ENCODE measurements around the gene CTIF. TPM values are rescaled to one million over a fixed set of nuclear protein-coding genes. Genes with fewer than 3 reads are reported as not detected.

CTIF gene
- total RNA-seq, 4 donors from 2014 or later: 16.6 to 116 (median 34.5) TPM

DNA sequence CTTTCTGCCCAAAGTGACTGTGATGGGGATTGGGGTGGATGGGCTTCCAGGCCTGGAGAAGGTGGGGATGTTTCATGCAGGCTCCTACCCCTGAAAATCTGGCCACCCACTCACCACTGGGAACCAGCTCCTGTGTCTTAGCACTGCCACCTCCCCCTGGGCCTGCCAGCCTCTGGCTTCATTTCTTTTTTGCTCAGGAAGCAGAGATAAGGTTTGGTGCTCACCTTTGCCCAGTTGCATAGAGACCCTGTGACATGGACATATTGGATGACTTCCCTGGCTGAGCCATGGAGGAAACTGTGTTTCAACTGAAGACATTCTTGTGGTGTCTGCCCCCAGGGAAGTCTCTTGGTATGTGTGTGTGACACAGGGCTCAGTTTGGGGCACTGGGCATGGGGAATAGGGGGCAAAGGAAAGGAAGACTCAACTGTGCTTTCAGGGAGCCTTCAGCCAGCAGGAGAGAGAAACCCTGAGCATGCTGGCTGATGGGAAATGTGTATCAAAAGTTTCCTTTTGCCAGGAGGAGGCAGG, 16.7 kb downstream of the CTIF start:
- Histone ChIP-seq H3K4me3 (no peak overlapping the region), H3K9me3 (no peaks in the 10 kb centered on the region), H3K4me1 (no peaks in the 10 kb centered on the region), H3K36me3 (no peaks in the 10 kb centered on the region), H3K27me3 (no peaks in the 10 kb centered on the region), H3K27ac (no peak overlapping the region)
- DNase-seq: no peak
- no peak for TF ChIP-seq POLR2A (IDR thresholded peaks at IDR 0.05)
- TF ChIP-seq, protein P1, sequence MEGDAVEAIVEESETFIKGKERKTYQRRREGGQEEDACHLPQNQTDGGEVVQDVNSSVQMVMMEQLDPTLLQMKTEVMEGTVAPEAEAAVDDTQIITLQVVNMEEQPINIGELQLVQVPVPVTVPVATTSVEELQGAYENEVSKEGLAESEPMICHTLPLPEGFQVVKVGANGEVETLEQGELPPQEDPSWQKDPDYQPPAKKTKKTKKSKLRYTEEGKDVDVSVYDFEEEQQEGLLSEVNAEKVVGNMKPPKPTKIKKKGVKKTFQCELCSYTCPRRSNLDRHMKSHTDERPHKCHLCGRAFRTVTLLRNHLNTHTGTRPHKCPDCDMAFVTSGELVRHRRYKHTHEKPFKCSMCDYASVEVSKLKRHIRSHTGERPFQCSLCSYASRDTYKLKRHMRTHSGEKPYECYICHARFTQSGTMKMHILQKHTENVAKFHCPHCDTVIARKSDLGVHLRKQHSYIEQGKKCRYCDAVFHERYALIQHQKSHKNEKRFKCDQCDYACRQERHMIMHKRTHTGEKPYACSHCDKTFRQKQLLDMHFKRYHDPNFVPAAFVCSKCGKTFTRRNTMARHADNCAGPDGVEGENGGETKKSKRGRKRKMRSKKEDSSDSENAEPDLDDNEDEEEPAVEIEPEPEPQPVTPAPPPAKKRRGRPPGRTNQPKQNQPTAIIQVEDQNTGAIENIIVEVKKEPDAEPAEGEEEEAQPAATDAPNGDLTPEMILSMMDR (IDR thresholded peaks at IDR 0.05): no peak

DNA sequence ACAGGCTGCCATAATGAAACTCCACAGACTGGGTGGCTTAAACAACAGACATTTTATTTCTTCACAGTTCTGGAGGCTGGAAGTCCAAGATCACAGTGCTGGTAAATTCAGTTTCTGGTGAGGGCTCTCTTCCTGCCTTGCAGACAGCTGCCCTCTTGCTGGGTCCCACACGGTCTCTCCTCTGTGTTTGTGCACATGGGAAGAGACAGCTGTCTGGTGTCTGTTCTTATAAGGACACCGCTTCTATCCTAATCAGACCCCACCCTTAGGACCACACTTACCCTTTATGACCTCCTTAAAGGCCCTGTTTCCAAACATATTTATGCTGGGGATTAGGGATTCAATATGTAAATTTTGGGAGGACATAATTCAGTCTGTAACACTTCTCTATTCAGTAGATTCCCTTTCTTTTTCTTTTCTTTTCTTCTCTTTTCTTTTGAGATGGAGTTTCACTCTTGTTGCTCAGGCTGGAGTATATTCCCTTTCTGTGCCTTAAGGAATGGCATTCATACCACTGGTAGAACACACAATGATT, 18.9 kb downstream of the CTIF start:
- Histone ChIP-seq H3K36me3 (no peaks in the 10 kb centered on the region), H3K27me3 (no peaks in the 10 kb centered on the region), H3K4me1 (peaks cover 0 to 2% (median 0%) of the 10 kb centered on the region in 4 donors), H3K27ac (no peak overlapping the region), H3K4me3 (no peak overlapping the region), H3K9me3 (no peaks in the 10 kb centered on the region)
- no peak for DNase-seq
- TF ChIP-seq, protein P1 (IDR thresholded peaks at IDR 0.05): no peak
- no peak for TF ChIP-seq POLR2A (IDR thresholded peaks at IDR 0.05)

DNA sequence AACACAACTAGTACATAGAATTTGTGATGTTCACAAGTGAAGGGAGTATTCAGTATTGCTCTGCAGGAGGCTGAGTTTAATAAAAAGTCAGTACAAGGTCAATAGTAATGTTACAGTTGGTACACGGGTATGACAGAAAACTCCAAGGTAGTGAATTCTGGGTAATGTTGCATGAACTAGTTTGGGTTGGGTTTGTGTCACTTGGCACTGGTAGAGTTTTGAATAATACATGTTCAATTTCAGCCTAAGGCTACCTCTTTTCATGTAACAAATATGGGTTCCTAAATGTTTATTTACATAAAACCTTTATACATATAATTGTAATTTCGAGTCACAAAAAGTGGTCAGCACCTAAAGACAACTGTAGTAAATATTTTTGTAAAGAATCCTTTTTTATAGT, 19.4 kb downstream of the CTIF start:
- Histone ChIP-seq H3K4me1 (peaks cover 0 to 5% (median 0%) of the 10 kb centered on the region in 4 donors), H3K27ac (no peak overlapping the region), H3K4me3 (no peak overlapping the region), H3K27me3 (no peaks in the 10 kb centered on the region), H3K36me3 (no peaks in the 10 kb centered on the region), H3K9me3 (no peaks in the 10 kb centered on the region)
- no peak for DNase-seq
- TF ChIP-seq POLR2A (IDR thresholded peaks at IDR 0.05): no peak
- TF ChIP-seq, protein P1 (IDR thresholded peaks at IDR 0.05): no peak

DNA sequence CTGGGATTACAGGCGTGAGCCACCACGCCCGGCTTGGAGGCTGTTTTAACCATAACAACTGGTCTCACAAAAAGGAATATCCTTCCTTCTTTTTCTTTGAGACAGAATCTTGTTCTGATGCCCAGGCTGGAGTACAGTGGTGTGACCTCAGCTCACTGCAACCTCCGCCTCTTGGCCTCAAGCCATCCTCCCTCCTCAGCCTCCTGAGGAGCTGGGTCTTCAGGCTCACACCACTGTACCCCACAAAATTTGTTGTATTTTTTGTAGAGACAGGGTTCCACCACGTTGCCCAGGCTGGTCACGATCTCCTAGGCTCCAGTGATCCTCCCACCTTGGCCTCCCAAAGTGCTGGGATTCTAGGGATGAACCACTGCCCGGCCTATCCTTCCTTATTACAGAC, 21.7 kb downstream of the CTIF start:
- Histone ChIP-seq H3K36me3 (no peaks in the 10 kb centered on the region), H3K9me3 (no peaks in the 10 kb centered on the region), H3K27me3 (no peaks in the 10 kb centered on the region), H3K4me3 (no peak overlapping the region), H3K27ac (no peak overlapping the region), H3K4me1 (peaks cover 0 to 5% (median 0%) of the 10 kb centered on the region in 4 donors)
- DNase-seq: no peak
- TF ChIP-seq, protein P1 (IDR thresholded peaks at IDR 0.05): no peak
- TF ChIP-seq POLR2A (IDR thresholded peaks at IDR 0.05): no peak

DNA sequence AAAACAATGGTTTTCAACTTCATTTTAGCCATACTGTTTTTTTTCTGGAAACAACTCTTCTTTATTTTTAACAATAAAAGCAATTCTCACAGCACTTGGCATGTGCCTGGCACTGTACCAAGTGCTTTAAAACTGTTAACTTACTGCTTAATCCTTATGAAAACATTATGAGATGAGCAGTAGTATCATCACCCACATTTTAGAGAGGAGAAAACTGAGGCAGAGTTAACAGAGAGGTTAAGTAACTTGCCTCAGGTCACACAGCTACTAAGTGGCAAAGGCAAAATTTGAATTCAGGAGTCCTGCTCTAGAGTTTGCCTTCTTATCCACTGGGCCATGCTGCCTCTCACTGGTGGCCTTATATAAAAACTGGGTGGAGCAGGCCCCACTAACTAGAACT, 23.2 kb downstream of the CTIF start:
- DNase-seq: no peak

More for the DNA sequence above, 23.2 kb downstream of the CTIF start:
- Histone ChIP-seq H3K27ac (no peak overlapping the region), H3K9me3 (no peaks in the 10 kb centered on the region), H3K4me1 (peaks cover 0 to 5% (median 0%) of the 10 kb centered on the region in 4 donors), H3K36me3 (no peaks in the 10 kb centered on the region), H3K27me3 (no peaks in the 10 kb centered on the region), H3K4me3 (no peak overlapping the region)
- TF ChIP-seq, protein P1 (IDR thresholded peaks at IDR 0.05): no peak
- no peak for TF ChIP-seq POLR2A (IDR thresholded peaks at IDR 0.05)
